GM12874 (cell line): ENCODE results near the gene SYNDIG1.

Source experiments
- TF ChIP-seq, protein P1 (sequence below): IDR thresholded peaks from 2 replicates; pipeline ENCODE4 v1.5.1; 2011; ENCODE audit warnings: low read depth, mild to moderate bottlenecking, control low read depth, low read length, moderate library complexity; ENCODE audit not compliant: insufficient read depth

Gene SYNDIG1

GRCh38 chr20:24598996-24599395 is 129.6 kb downstream of the SYNDIG1 start:
- TF ChIP-seq, protein P1, sequence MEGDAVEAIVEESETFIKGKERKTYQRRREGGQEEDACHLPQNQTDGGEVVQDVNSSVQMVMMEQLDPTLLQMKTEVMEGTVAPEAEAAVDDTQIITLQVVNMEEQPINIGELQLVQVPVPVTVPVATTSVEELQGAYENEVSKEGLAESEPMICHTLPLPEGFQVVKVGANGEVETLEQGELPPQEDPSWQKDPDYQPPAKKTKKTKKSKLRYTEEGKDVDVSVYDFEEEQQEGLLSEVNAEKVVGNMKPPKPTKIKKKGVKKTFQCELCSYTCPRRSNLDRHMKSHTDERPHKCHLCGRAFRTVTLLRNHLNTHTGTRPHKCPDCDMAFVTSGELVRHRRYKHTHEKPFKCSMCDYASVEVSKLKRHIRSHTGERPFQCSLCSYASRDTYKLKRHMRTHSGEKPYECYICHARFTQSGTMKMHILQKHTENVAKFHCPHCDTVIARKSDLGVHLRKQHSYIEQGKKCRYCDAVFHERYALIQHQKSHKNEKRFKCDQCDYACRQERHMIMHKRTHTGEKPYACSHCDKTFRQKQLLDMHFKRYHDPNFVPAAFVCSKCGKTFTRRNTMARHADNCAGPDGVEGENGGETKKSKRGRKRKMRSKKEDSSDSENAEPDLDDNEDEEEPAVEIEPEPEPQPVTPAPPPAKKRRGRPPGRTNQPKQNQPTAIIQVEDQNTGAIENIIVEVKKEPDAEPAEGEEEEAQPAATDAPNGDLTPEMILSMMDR = no peak

DNA sequence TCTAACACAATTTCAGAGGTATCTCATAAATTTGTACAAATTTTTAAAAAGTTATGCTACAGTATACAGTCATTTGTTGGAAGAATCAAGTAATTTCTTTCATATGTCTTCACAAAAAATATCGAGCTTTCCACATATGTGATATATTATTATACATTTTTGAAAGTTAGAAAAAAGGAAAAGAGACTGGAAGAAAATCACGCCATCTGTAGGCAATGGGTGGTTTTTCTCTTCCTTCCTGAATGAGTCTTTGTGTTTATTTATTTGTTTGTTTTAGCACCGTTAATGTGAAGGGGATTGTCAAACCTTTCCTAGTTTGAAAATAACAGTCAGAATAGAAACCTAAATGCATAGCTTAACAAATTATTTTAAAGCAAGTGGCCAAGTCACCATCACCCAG is 130.6 kb downstream of the SYNDIG1 start:
- TF ChIP-seq, protein P1 = no peak

GRCh38 chr20:24603454-24603853 is 134.0 kb downstream of the SYNDIG1 start:
- TF ChIP-seq, protein P1 = no peak

GRCh38 chr20:24604966-24605665 is 135.7 kb downstream of the SYNDIG1 start:
- TF ChIP-seq, protein P1 = no peak

- TF ChIP-seq, protein P1 = no peak
Measured at GRCh38 chr20:24605937-24606455, 136.6 kb downstream of the SYNDIG1 start.

DNA sequence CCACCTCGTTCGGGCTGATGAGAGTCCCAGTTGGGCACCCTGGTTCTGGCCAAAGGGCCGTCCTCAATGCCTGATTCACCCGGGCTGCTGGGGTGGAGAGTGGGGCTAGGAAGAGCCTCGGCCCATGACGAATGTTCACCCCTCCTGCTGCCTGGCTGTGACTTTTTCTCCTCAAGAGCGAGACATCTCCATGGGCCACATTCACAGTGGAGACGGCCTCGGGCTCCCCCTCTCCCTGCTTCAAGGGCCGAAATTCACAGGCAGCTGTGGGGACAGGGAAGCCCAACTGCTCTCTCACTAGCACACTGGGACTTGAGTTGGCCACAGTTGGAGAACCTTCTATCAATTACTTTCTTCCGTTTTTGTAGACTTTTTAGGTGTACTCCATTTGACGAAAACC is 138.0 kb downstream of the SYNDIG1 start:
- TF ChIP-seq, protein P1 = no peak

GRCh38 chr20:24608926-24609667 is 139.7 kb downstream of the SYNDIG1 start:
- TF ChIP-seq, protein P1 = no peak
